GM12892 (cell line): Measurements from ENCODE around the gene DLK1.

Experiments
- POLR2A ChIP-seq: IDR thresholded peaks from 2 replicates; pipeline ENCODE4 v1.6.1; 2011; ENCODE audit warnings: low read depth, low read length, control low read depth
- POLR2AphosphoS5 ChIP-seq: IDR thresholded peaks from 2 replicates; pipeline ENCODE4 v1.6.1; 2011; ENCODE audit warnings: low read depth, low read length, control low read depth

DNA sequence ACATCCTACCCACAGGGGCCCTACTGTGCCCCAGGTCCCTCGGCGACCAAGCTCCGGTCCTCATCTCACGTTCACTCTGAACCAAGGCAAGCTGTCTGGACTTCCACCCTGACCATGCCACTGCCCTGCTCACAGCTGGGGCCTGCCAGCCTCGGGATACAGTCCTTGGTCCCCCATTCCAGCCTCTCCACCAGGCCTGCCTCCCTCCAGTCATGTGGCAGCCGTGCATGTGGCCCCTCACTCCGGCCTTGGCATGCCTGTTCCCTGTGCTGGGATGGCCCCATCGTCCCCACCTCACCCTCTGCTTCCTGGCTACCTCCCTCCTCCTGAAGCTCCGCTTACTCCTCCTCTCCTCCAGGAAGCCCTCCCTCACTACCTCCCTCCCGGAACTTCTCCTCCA is 38.6 kb upstream of the DLK1 start:
- TF ChIP-seq POLR2A (no peak), POLR2AphosphoS5 (no peak)
